ENCODE results near the gene CNTNAP2. TPM values are rescaled to one million over a fixed set of nuclear protein-coding genes. Genes with fewer than 3 reads are reported as not detected.

Gene CNTNAP2
- total RNA-seq, 1 donor from 2014 or later: 2.2 TPM

- Histone ChIP-seq H3K27me3 (no peaks in the 10 kb centered on the region), H3K4me1 (no peaks in the 10 kb centered on the region), H3K9me3 (no peaks in the 10 kb centered on the region), H3K36me3 (no peaks in the 10 kb centered on the region), H3K4me3 (no peak overlapping the region), H3K27ac (no peak overlapping the region)
- DNase-seq (ENCODE audit: extremely low spot score in 2 of 2): no peak
- intact Hi-C loops (cut with DNase I): no loop called here
- TF ChIP-seq POLR2AphosphoS5 (IDR thresholded peaks at IDR 0.05; ENCODE audit: insufficient read depth in 1 of 2, low read depth in 1 of 2) (no peak), POLR2A (IDR thresholded peaks at IDR 0.05) (no peak), CTCF (IDR thresholded peaks at IDR 0.05) (no peak)
Measured at GRCh38 chr7:147068842-147069241, 952.2 kb downstream of the CNTNAP2 start.

GRCh38 chr7:147069771-147070170 is 953.2 kb downstream of the CNTNAP2 start:
- H3K36me3 ChIP-seq: no peaks in the 10 kb centered on the region
- no peak overlapping the region for H3K27ac ChIP-seq
- no peak for DNase-seq (ENCODE audit: extremely low spot score in 2 of 2)
- no peaks in the 10 kb centered on the region for H3K9me3 ChIP-seq
- TF ChIP-seq POLR2AphosphoS5 (IDR thresholded peaks at IDR 0.05; ENCODE audit: insufficient read depth in 1 of 2, low read depth in 1 of 2): no peak
- no peak for TF ChIP-seq POLR2A (IDR thresholded peaks at IDR 0.05)
- TF ChIP-seq CTCF (IDR thresholded peaks at IDR 0.05): no peak
- H3K27me3 ChIP-seq: no peaks in the 10 kb centered on the region
- no peaks in the 10 kb centered on the region for H3K4me1 ChIP-seq
- intact Hi-C loops (cut with DNase I): no loop called here
- no peak overlapping the region for H3K4me3 ChIP-seq

- no peaks in the 10 kb centered on the region for H3K36me3 ChIP-seq
- intact Hi-C loops (cut with DNase I): no loop called here
- H3K27ac ChIP-seq: no peak overlapping the region
- no peaks in the 10 kb centered on the region for H3K27me3 ChIP-seq
- H3K4me1 ChIP-seq: no peaks in the 10 kb centered on the region
- no peak for DNase-seq (ENCODE audit: extremely low spot score in 2 of 2)
- no peak for TF ChIP-seq POLR2A (IDR thresholded peaks at IDR 0.05)
- H3K9me3 ChIP-seq: no peaks in the 10 kb centered on the region
- no peak overlapping the region for H3K4me3 ChIP-seq
Measured at GRCh38 chr7:147070886-147071285, 954.3 kb downstream of the CNTNAP2 start.

GRCh38 chr7:147071536-147071935 is 954.9 kb downstream of the CNTNAP2 start:
- TF ChIP-seq POLR2A (IDR thresholded peaks at IDR 0.05): no peak
- TF ChIP-seq POLR2AphosphoS5 (IDR thresholded peaks at IDR 0.05; ENCODE audit: insufficient read depth in 1 of 2, low read depth in 1 of 2): no peak
- TF ChIP-seq CTCF (IDR thresholded peaks at IDR 0.05): no peak
- no peaks in the 10 kb centered on the region for H3K36me3 ChIP-seq
- no peaks in the 10 kb centered on the region for H3K27me3 ChIP-seq
- no peaks in the 10 kb centered on the region for H3K9me3 ChIP-seq
- H3K4me3 ChIP-seq: no peak overlapping the region
- intact Hi-C loops (cut with DNase I): no loop called here
- H3K4me1 ChIP-seq: no peaks in the 10 kb centered on the region
- H3K27ac ChIP-seq: no peak overlapping the region
- DNase-seq (ENCODE audit: extremely low spot score in 2 of 2): no peak

GRCh38 chr7:147078312-147078711 is 961.7 kb downstream of the CNTNAP2 start:
- intact Hi-C loops (cut with DNase I): no loop called here
- Histone ChIP-seq H3K4me3 (no peak overlapping the region), H3K27ac (no peak overlapping the region), H3K4me1 (no peaks in the 10 kb centered on the region), H3K27me3 (no peaks in the 10 kb centered on the region), H3K36me3 (no peaks in the 10 kb centered on the region), H3K9me3 (no peaks in the 10 kb centered on the region)
- no peak for DNase-seq (ENCODE audit: extremely low spot score in 2 of 2)
- TF ChIP-seq POLR2AphosphoS5 (IDR thresholded peaks at IDR 0.05; ENCODE audit: insufficient read depth in 1 of 2, low read depth in 1 of 2) (no peak), CTCF (IDR thresholded peaks at IDR 0.05) (no peak), POLR2A (IDR thresholded peaks at IDR 0.05) (no peak)

- no peaks in the 10 kb centered on the region for H3K9me3 ChIP-seq
- no peaks in the 10 kb centered on the region for H3K4me1 ChIP-seq
- DNase-seq (ENCODE audit: extremely low spot score in 2 of 2): no peak
- no peaks in the 10 kb centered on the region for H3K27me3 ChIP-seq
- H3K27ac ChIP-seq: no peak overlapping the region
- H3K36me3 ChIP-seq: no peaks in the 10 kb centered on the region
- intact Hi-C loops (cut with DNase I): no loop called here
- TF ChIP-seq POLR2A (IDR thresholded peaks at IDR 0.05) (no peak), POLR2AphosphoS5 (IDR thresholded peaks at IDR 0.05; ENCODE audit: insufficient read depth in 1 of 2, low read depth in 1 of 2) (no peak), CTCF (IDR thresholded peaks at IDR 0.05) (no peak)
- no peak overlapping the region for H3K4me3 ChIP-seq
Measured at GRCh38 chr7:147079083-147079482, 962.5 kb downstream of the CNTNAP2 start.
